ENCODE data around the gene RUFY3. TPM values are rescaled to one million over a fixed set of nuclear protein-coding genes. Genes with fewer than 3 reads are reported as not detected.

RUFY3 gene
- total RNA-seq, 1 donor = 82.5 TPM

- no peak overlapping the region for H3K4me3 ChIP-seq (ENCODE audit: insufficient read depth, low read length)
- no peaks in the 10 kb centered on the region for H3K27me3 ChIP-seq (ENCODE audit: insufficient read depth, low read length)
- DNase-seq (ENCODE audit: insufficient read length, low spot score, missing footprints) = no peak
- H3K9me3 ChIP-seq (ENCODE audit: low read depth, low read length) = no peaks in the 10 kb centered on the region
- H3K27ac ChIP-seq (ENCODE audit: low read depth, low read length) = no peak overlapping the region
- H3K36me3 ChIP-seq (ENCODE audit: insufficient read depth, low read length) = peaks cover 17% of the 10 kb centered on the region
- peaks cover 4% of the 10 kb centered on the region for H4K20me1 ChIP-seq (ENCODE audit: insufficient read depth, low read length)
- peaks cover 83% of the 10 kb centered on the region for H3K79me2 ChIP-seq (ENCODE audit: insufficient read depth, low read length)
- no peak for TF ChIP-seq CTCF (IDR thresholded peaks at IDR 0.05; ENCODE audit: extremely low read depth, low read depth, low read length)
- H2AFZ ChIP-seq (ENCODE audit: low read length) = no peak overlapping the region
- peaks cover 17% of the 10 kb centered on the region for H3K4me1 ChIP-seq (ENCODE audit: insufficient read depth, low read length)
- peak overlapping the region; percentile 12 for H3K4me2 ChIP-seq (ENCODE audit: insufficient read depth, low read length)
Measured at GRCh38 chr4:70759627-70760026, 37.9 kb downstream of the RUFY3 start.

- H3K27me3 ChIP-seq (ENCODE audit: insufficient read depth, low read length) = no peaks in the 10 kb centered on the region
- H3K4me1 ChIP-seq (ENCODE audit: insufficient read depth, low read length) = peaks cover 17% of the 10 kb centered on the region
- H3K4me2 ChIP-seq (ENCODE audit: insufficient read depth, low read length) = no peak overlapping the region
- no peak for TF ChIP-seq CTCF (IDR thresholded peaks at IDR 0.05; ENCODE audit: extremely low read depth, low read depth, low read length)
- H3K27ac ChIP-seq (ENCODE audit: low read depth, low read length) = no peak overlapping the region
- no peak overlapping the region for H2AFZ ChIP-seq (ENCODE audit: low read length)
- no peaks in the 10 kb centered on the region for H3K9me3 ChIP-seq (ENCODE audit: low read depth, low read length)
- peaks cover 25% of the 10 kb centered on the region for H3K36me3 ChIP-seq (ENCODE audit: insufficient read depth, low read length)
- peaks cover 4% of the 10 kb centered on the region for H4K20me1 ChIP-seq (ENCODE audit: insufficient read depth, low read length)
- H3K4me3 ChIP-seq (ENCODE audit: insufficient read depth, low read length) = no peak overlapping the region
- DNase-seq (ENCODE audit: insufficient read length, low spot score, missing footprints) = no peak
- H3K79me2 ChIP-seq (ENCODE audit: insufficient read depth, low read length) = peaks cover 78% of the 10 kb centered on the region
Measured at GRCh38 chr4:70760662-70761061, 38.9 kb downstream of the RUFY3 start.

GRCh38 chr4:70761276-70761816, 39.6 kb downstream of the RUFY3 start:
- Histone ChIP-seq H2AFZ (ENCODE audit: low read length) (no peak overlapping the region), H3K27me3 (ENCODE audit: insufficient read depth, low read length) (no peaks in the 10 kb centered on the region), H4K20me1 (ENCODE audit: insufficient read depth, low read length) (no peaks in the 10 kb centered on the region), H3K27ac (ENCODE audit: low read depth, low read length) (no peak overlapping the region), H3K36me3 (ENCODE audit: insufficient read depth, low read length) (peaks cover 29% of the 10 kb centered on the region), H3K79me2 (ENCODE audit: insufficient read depth, low read length) (peaks cover 71% of the 10 kb centered on the region), H3K4me1 (ENCODE audit: insufficient read depth, low read length) (peaks cover 17% of the 10 kb centered on the region), H3K4me2 (ENCODE audit: insufficient read depth, low read length) (no peak overlapping the region), H3K9me3 (ENCODE audit: low read depth, low read length) (no peaks in the 10 kb centered on the region), H3K4me3 (ENCODE audit: insufficient read depth, low read length) (no peak overlapping the region)
- no peak for TF ChIP-seq CTCF (IDR thresholded peaks at IDR 0.05; ENCODE audit: extremely low read depth, low read depth, low read length)
- DNase-seq (ENCODE audit: insufficient read length, low spot score, missing footprints) = peak; percentile 48

GRCh38 chr4:70765368-70765767, 43.6 kb downstream of the RUFY3 start:
- Histone ChIP-seq H3K27me3 (ENCODE audit: insufficient read depth, low read length) (no peaks in the 10 kb centered on the region), H3K4me1 (ENCODE audit: insufficient read depth, low read length) (peaks cover 26% of the 10 kb centered on the region), H2AFZ (ENCODE audit: low read length) (no peak overlapping the region), H4K20me1 (ENCODE audit: insufficient read depth, low read length) (no peaks in the 10 kb centered on the region), H3K36me3 (ENCODE audit: insufficient read depth, low read length) (peaks cover 47% of the 10 kb centered on the region), H3K79me2 (ENCODE audit: insufficient read depth, low read length) (peaks cover 37% of the 10 kb centered on the region), H3K27ac (ENCODE audit: low read depth, low read length) (no peak overlapping the region), H3K9me3 (ENCODE audit: low read depth, low read length) (no peaks in the 10 kb centered on the region), H3K4me2 (ENCODE audit: insufficient read depth, low read length) (no peak overlapping the region), H3K4me3 (ENCODE audit: insufficient read depth, low read length) (no peak overlapping the region)
- no peak for DNase-seq (ENCODE audit: insufficient read length, low spot score, missing footprints)
- TF ChIP-seq CTCF (IDR thresholded peaks at IDR 0.05; ENCODE audit: extremely low read depth, low read depth, low read length) = no peak
